Jurkat, Clone E6-1 (cell line): ENCODE results near the gene POFUT2.

Experiments used
- DNase-seq: peaks from one replicate; pipeline ENCODE4 v3.0.0-alpha.2; 2011; ENCODE audit warnings: low read depth, low spot score
- H3K4me3 ChIP-seq: 2 replicates; pipeline ENCODE4 v1.5.1; 2011; ENCODE audit warnings: mild to moderate bottlenecking, low read length, control low read depth, moderate library complexity

Gene POFUT2

DNA sequence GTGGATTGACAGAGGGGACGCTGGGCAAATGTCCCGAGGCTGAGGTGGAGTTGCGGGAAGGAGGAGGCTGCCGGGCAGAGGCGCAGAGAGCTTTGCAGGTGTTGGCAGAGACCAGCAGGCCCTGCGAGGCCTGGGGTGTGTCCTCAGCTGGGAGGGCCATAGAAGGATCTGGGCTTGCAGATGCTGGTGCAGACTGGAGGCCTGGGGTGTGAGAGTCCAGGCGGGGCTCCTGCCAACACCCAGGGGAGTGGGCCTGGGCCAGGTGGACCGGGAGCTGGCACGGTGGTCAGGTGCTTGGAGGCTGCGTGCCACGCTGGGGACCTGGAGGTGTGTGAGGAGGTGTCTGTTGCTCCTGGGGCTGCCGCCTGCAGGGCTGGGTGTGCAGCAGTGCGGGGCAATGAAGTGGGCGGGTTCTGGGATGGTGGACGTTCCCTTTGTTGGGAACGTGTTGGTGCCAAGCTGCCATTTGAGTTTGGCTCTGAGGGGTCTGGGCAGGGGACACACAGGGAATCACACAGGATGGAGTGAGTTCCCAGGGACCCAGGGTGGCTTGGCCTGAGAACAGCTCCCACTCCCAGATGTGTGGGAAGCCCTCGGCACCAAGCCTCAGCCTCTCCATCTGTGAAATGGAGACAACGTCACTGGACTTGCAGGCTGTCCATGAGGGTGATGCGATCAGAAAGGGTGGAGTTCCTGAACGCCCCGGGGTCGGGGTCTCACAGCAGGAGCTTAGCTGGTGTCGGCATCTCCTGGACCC lies 39.9 kb upstream of the POFUT2 start:
- no peak for DNase-seq
- H3K4me3 ChIP-seq: no peak overlapping the region

DNA sequence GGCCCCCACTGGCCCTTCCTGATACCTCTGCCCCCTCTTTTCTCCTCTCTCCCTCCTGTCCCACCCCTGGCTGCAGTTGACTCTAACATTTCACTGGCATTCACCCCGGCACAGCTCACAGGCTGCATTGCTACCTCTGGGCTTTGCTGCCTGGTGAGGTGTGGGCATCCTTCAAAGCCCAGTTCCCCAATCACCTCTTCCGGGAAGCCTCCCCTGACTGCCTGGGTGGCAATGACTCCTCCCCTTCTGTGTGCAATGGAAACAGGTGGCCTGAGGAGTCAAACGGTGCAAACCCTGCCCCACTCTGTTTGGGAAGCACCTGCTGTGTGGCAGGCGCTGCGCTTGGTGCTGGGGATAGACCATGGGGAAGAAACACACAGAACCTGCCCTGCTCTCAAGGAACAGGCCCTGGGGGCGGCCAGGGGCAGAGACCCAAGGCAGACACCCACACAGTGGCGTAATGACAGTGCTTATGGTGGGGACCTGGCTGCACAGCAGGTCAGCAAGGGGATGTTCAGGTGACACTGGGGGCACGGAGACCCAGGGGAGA lies 39.3 kb upstream of the POFUT2 start:
- no peak overlapping the region for H3K4me3 ChIP-seq
- DNase-seq: peak; percentile 28

DNA sequence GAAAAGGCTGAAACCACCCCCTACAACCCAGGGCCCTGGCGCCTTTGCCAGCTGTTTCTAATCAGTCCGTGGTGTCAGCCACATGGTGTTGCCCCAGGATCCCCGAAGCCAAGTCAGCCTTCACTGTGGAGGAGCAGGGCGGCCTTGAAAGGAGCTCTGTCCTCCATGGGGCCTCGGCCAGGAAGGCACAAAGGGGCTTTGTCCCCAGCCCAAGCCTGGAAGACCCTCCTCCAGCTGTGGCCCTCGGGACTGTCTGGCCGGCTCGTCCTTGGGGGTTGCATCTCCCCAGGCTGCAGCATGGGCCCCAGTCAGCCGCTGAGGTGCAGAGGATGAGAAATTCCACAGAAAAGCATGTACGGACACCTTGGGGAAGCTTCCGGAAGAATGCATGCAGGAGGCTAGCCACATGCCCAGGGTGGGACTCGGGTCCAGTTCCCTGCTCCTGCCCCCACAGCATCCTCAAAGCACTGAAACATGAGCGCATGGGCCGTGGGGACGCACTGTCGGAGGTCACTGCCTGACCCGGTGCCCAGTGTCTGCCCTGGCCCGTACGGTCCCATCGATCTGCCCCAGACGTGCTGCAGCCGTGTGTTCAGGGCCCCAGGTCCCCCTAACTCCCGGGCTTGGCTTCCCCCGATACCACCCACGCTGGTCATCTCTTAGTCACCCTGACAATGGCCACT lies 38.6 kb upstream of the POFUT2 start:
- no peak overlapping the region for H3K4me3 ChIP-seq
- DNase-seq: no peak

DNA sequence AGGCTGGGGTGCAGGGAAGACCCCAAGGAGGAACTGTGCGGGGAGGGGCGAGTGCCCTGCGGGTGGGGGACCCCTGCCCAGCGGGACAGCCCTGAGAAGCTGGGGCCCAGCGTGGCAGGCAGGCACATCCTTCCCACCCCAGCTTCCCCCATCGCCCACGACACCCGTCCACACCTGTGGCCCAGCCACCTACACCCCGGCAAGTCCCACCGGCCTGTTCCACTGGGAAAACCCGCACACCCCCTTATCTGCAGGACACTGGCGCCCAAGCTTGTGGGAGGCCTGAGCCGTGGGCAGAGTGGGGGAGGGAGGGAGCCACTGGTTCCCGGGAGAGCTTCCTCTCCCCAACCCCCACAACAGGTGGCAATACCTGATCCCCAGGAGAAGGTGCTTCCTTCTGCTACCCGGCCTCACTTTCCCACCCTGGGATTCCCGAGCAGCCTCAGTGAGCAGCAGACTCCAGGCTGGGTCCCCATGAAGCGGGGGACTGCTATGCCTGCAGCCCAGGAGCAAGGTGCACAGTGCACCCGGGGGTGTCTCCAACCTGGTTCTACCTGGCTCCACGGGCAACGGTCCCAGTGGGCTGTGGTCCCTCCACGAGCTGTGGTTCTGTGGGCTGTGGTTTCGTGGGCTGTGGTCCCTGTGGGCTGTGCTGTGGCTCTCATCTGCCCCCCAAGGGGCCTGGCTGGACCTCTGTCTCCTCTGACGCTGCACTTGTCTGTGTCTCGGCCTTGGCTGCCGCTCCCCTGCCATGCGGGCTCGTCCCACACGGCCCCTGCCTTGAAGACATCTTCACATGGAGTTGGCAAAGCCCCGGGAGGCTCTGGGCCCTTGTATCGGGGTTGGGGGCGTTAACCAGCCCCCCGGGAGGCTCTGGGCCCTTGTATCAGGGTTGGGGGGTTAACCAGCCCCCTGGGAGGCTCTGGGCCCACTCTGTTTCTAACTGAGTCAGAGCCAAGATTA lies 37.8 kb upstream of the POFUT2 start:
- no peak for DNase-seq
- no peak overlapping the region for H3K4me3 ChIP-seq

DNA sequence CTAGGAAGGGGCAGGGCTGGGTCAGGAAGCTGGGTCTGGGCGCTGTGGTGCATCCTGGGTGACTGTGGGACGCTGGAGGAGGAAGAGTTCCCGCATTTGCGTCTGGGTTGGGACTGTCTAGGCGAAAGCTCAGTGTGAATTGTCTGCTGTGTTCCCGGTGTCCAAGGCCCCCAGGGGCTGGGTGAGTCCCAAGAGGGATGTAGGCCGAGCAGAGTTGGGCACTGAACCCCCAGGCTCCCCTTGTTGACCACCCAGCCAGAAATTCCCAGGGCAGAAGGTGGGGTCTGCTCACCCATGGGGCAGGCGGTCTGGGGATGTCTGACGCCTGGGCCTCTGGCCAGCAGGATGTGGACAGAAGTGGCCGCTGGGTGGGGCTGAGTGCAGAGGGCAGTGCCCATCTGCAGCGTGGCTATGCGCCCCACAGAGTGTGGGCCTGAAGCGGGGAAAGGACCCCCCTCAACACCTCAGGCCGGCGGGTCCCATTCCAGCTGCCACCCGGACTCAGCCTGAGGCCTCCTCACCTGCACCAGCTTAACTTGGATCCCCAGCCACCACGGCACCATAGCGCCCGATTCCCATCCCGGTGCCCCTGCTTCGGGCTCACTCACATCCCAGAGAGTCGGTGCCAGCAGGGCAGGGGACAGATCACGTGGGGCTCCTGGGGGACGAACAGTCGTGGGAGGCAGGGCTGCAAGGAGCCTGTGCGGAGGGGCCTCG lies 37.0 kb upstream of the POFUT2 start:
- DNase-seq: no peak
- no peak overlapping the region for H3K4me3 ChIP-seq

DNA sequence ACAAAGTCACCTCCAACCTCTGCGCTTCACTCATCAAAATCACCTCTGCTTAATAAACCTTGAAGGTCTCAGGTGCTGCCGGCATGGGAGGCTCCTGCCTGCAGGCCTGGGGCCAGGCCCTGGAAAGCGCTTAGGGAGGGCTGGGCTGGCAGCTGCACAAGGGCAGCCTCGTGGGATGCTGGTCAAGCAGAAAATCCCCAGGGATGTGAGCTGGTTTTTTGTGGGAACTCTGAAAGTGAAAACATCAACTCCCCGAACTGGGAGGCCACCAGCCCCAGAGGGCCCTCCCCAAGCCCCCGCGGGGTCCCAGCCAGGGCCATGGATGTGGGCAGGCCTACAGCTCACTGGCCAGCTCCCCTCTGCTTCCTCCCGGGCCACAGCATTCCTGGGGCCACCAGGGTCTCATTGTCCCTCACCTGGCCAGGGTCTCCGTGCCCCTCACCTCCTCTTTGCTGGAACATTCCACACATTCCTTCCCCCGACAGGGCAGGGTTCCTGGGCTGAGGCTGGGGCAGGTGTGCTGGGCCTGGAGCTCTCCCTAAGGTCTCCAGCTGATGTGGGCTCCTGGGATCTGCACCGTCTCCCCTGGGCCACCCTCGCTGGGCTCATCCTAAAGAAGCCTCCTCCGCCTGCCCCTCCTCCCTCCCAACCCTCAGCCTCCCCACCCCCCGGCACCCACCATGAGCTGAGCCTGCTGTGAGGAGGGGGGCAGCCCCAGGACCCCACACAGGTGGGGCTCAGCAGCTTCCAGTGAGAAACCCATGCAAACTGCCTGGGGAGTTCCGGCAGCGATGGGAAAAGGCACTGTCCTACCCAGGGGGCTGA lies 36.0 kb upstream of the POFUT2 start:
- H3K4me3 ChIP-seq: no peak overlapping the region
- DNase-seq: no peak

DNA sequence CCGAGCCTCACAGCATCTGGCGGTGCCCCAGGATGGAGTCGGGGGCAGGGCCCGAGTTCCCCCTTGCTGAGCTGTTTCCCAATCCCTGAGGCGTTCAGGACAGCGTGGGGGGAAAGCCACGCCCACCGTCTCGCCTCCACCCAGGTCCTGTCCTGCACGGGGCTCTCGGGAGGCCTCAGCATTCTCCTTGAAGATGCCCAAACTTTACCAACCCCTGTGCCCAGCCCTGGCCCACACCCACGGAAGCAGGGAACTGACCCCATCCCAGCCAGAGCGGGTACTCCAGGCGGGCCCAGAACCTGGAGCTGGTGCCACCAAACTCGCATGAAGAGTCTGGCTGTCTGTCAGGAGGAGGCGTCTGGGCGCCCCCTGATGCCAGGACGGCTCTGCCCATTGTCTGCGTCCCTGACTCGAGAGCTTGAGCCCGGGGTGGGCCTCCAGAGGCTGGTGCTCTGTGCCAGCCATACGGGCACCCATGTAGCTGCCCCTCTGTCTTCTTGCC lies 35.3 kb upstream of the POFUT2 start:
- H3K4me3 ChIP-seq: no peak overlapping the region
- no peak for DNase-seq

DNA sequence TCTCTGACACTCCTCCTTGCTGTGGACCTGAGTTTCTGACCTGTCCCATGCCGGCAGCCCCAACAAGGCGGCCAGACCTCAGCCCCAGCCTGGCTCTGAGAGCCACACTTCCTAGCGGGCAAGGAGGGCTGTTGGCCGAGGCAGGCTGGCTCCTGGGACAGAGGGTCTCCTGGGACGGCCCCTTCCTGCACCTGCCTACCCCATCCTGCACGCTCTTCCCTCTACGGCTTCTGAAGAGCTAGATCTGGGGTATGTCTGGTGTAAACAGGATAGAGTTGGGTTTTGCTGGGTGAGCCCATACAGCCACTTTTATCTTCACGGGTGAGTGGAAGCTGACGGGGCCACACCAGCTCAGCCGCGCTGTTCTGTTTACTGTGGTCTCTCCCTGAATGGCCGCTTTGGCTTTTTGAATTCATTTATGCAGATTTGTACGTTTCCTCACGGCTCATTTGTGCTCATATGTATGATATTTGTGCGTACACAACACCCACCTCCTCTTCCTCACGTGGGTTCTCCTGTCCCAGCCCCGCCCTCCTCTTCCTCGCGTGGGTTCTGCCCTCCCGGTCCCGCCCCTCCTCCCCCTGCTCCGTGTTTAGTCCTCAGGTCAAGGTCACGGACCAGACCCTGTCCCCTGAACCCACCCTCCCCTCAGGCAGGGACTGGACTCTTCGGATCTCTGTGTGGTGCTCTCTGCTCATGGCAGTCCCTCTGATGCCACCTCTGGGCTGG lies 34.7 kb upstream of the POFUT2 start:
- H3K4me3 ChIP-seq: no peak overlapping the region
- no peak for DNase-seq

DNA sequence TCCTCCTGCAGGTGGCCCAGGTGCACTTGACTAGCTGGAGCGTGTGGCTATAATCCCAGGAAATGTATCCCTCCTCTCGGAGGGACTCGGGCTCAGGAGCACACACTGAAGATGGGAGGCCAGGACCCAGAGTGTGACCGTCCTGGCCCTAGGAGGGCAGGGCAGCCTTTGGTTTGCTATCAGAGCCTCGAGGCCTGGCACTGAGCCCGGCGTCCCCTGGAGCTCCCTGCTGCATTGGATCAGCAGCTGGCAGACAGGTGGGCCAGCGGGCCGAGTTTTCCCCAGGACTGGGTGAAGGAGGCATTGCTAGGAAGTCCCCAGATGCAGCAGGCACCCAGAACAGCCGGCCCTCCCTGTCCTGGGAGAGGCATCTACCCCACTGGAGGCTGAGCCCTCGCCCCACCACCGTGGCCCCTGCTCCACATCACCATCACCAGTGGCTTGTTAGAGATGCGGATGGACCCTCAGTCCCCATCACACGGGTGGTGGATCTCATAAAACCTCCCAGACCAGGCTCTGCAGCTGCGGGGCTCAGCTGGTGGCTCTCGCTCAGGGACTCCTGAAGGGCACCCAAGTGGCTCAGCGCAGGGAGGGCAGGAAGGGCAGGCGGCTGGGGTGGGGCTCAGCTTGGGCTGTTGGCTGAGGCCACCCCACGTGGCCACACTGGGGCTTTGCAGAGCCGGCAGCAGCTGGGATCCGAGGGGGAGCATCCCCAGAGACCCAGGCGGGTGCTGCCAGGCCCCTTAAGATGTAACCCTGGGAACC lies 32.7 kb upstream of the POFUT2 start:
- no peak for DNase-seq
- H3K4me3 ChIP-seq: no peak overlapping the region

DNA sequence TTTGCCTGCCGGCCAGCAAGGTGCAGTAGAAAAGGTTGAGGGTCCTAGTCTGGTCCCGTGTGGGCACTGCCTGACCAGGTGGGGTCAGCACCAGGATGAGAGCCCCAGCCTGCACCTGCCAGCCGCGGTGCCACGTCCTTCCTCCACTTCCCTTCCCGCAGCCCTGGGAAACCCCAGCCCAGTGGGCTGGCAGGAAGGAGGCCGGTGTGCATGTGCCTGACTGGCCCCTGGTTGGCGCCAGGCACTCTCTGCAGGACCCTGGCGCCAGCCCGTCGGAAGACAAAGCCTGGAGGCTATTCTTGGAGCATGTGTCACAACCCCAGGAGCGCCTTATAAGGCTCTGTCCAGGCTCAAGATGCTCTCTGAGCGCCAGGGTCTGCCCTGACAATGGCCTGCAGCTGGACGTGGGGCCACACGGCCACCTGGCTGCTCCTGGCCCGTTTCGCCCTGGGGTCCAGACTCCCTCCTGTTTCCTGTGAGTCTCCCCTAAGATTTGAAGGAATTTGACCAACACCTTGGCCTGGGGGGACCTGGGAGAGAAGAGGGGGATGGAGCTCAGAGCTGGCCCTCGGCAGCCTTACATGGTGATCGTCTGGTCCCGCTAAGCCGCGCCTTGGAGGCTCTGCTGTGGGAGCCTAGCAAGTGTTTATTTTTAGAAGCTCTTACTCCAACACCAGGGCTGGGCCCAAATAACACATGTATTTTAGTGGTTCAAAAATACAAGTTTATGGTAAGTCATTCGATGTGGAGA lies 31.9 kb upstream of the POFUT2 start:
- DNase-seq: no peak
- no peak overlapping the region for H3K4me3 ChIP-seq

DNA sequence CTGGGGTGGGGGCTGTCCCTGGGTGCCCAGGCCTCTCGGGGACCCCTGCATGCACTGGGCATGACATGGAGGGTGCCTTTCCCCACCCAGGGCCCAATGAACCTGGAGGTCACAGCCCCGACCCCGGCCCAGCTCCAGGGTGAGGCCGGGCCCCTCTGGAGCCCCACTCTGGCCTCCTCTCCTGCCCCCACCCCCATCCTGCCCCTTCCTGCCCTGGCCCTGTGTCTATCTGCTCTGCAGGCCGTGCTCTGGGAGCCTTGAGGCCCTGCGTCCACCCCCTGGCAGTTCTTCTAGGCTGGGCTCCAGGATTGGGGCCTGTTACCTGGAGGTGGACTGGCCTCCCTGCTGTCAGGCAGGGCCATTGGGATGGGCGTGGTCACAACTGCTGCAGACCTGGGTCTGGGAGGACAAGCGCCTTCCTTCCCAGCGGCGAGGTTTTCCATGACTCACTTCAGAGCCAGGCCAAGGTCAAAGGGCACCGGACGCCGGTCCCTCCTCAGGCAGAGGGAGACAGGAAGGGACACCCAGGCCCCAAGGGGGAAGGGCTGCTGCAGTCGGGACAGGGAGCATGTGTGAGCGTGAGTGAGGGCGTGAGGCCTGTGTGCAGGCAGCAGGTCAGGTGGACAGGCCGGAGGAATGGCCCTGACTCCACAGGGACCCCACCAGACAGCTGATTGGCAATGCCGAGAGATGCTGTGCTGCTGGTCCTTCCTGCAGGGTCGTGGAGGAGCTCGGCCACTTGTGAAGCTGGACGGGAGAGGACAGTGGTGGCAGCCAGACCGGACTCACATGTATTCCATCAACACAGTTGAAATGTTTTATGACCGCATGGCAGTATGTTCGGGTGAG lies 31.1 kb upstream of the POFUT2 start:
- no peak for DNase-seq
- H3K4me3 ChIP-seq: no peak overlapping the region

DNA sequence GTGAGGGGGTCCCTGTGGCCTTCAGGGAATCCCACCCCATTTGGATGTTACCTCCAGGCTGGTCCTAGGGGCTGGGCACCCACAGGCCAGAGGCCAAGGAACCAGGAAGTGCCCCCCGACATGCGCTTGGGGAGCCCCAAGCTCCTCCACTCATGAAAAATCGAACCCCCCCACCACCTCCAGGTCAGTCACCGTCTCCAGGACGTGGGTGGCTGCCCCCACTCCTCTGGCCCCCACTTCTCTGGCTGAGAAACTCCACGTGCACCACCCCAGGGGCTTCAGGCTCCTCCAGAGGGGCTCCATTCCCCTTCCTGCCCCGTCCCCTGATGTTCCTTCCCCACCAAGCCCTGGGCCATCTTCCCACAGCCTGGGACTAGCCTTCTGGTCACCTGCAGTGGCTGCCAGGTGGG lies 30.5 kb upstream of the POFUT2 start:
- H3K4me3 ChIP-seq: no peak overlapping the region
- DNase-seq: no peak

DNA sequence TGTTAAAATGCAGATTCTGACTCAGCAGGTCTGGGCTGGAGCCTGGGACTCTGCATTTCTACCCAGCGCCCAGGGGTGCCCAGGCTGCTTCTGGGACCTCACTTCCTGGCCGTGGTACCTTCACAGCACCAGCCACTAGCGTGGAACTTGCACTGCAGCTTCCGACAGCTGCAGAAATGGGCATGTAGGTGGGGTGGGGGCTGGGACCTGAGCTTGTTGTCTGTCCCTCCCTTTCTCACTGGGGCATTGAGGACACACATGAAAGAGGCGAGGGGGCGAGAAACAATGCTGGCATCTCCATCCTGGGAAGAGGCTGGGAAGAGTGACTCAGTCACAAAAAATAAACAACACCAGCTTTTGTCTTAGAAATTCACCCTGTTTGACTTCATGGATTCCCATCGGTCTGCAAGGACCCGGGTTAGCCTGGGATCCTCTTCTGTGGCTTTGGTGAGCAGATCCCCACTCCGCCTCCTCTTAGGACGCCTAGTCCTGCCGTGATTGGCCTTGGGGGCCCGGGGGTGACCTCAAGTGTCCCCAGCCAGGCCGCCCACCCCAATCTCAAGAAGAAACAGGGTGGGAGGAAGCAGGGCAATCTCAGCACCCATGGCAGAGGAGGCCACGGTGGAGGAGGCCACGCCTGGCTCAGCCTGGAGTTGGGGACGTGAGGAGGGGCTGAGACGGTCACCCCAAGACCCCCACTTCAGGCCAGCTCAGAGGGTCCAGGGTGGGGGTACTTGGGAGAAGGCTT lies 29.9 kb upstream of the POFUT2 start:
- H3K4me3 ChIP-seq: no peak overlapping the region
- no peak for DNase-seq

DNA sequence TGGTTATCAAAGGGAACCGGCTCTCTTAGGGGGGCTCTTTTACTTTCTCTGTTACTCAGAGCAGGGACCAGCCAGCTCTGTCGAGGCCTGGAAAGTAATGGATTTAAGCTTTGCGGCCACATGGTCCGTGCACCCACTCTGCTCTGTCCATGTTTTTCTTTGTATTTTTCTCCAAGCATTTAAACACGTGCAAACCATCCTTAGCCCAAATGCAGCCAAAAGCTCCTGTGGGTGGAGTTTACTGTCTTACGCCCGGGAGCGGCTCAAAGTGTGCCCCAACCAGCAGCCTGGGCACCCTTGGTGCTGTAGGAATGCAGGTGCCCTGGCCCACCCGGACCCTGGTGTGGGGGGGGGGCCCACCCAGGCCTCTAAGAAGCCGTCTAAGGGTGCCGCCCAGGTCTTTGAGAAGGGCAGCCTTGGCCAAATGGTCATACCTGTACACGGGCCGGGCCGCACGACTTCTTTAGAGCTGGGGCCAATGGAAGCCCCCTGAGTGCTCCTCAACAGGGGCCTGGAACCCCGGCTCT lies 29.2 kb upstream of the POFUT2 start:
- no peak for DNase-seq
- H3K4me3 ChIP-seq: no peak overlapping the region
